Measurements from ENCODE around the gene B4GALNT4.

Gene B4GALNT4

GRCh38 chr11:426851-427250 lies 57.6 kb downstream of the B4GALNT4 start:
- DNase-seq = no peak

- no peak for DNase-seq
Measured at GRCh38 chr11:428295-428694, 59.0 kb downstream of the B4GALNT4 start.

GRCh38 chr11:429391-429790 lies 60.1 kb downstream of the B4GALNT4 start:
- no peak for DNase-seq

GRCh38 chr11:429931-430456 lies 60.7 kb downstream of the B4GALNT4 start:
- no peak for DNase-seq
